Smooth muscle cell of the brain vasculature (primary cell): ENCODE data around the gene BRMS1L.
"Not testable (repeated sequence)": the region's sequence is repeated elsewhere in the genome, so short reads cannot be mapped to it uniquely, and the experiment has no call there.

Experiments
- DNase-seq: peaks from one replicate; pipeline ENCODE4 v3.0.0-alpha.2; 2012; ENCODE audit warnings: low read depth, low spot score

BRMS1L gene

GRCh38 chr14:35821564-35822411, 4.3 kb upstream of the BRMS1L start:
- DNase-seq = no peak

- no peak for DNase-seq
These were observed 3.6 kb upstream of the BRMS1L start for GRCh38 chr14:35822501-35822900.

DNA sequence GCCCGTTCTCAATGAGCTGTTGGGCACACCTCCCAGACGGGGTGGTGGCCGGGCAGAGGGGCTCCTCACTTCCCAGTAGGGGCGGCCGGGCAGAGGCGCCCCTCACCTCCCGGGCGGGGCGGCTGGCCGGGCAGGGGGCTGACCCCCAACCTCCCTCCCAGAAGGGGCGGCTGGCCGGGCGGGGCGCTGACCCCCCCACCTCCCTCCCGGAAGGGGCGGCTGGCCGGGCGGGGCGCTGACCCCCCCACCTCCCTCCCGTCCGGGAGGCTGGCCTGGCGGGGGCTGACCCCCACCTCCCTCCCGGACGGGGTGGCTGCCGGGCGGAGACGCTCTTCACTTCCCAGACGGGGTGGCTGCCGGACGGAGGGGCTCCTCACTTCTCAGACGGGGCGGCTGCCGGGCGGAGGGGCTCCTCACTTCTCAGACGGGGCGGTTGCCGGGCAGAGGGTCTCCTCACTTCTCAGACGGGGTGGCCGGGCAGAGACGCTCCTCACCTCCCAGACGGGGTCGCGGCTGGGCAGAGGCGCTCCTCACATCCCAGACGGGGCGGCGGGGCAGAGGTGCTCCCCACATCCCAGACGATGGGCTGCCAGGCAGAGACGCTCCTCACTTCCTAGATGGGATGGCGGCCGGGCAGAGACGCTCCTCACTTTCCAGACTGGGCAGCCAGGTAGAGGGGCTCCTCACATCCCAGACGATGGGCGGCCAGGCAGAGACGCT, 1.5 kb upstream of the BRMS1L start:
- not testable (repeated sequence) for DNase-seq

DNA sequence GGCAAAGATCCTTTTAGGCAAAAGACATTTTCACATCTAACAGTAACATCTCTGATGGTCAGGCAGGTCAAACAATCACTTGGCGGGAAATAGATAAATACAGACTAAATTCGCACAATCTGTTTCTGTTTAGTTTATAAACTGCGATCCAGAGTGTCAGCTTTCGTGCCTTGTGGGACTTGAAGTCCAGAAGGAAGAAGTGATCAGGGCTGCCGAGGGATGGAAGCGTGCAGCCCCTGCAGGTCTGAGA, 245 bp upstream of the BRMS1L start:
- DNase-seq = no peak

- no peak for DNase-seq
These were observed 846 bp downstream of the BRMS1L start for GRCh38 chr14:35826952-35827416.

DNA sequence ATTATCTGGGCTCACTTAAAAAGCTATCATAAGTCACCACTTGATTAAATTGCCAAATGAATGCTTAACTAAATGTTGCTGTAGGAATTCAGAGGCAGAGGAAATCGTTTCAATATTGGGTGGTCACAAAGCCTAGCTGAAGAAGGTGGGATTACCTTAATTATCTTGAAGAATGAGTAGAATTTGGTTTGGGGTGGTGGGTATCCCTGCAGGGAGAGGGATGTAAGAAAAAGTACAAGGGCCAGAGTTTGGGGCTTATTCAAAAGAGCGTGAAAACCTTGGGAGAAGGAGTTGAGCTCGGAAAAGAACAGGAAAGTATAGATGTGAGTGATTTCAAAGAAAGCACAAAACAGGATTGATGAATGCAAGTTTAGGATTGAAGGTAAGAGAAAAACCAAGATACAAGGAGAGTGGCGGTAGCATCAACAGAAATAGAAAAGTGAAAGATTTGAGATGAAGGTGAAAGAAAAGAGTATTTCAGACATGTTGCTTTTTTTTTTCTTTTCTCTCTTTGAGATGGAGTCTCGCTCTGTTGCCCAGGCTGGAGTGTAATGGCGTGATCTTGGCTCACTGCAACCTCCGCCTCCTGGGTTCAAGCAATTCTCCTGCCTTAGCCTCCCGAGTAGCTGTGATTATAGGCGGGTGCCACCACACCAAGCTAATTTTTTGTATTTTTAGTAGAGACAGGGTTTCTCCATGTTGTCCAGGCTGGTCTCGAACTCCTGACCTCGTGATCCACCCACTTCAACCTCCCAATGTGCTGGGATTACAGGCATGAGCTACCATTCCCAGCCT, 1.7 kb downstream of the BRMS1L start:
- DNase-seq = no peak

DNA sequence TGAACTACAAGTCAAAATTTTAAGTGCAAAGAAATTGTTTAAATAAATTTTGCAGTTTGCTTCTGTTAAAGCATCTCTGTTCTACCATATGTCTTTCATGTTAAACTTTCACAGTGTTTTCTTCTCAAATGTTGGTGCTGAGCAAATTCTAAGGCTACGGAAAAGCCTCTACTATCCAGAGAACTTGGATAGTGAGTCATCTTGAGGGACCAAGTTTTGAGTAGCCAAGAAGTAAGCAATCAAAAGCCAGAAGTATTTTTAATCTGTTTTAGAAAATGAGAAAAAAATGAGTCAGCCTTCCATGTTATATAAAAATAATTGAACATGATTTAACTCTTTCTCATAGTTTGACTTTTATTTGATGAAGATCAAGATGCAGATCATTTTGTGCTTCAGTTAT, 3.3 kb downstream of the BRMS1L start:
- DNase-seq = no peak

GRCh38 chr14:35835208-35835982, 9.3 kb downstream of the BRMS1L start:
- DNase-seq = no peak

GRCh38 chr14:35841704-35842103, 15.6 kb downstream of the BRMS1L start:
- not testable (repeated sequence) for DNase-seq

DNA sequence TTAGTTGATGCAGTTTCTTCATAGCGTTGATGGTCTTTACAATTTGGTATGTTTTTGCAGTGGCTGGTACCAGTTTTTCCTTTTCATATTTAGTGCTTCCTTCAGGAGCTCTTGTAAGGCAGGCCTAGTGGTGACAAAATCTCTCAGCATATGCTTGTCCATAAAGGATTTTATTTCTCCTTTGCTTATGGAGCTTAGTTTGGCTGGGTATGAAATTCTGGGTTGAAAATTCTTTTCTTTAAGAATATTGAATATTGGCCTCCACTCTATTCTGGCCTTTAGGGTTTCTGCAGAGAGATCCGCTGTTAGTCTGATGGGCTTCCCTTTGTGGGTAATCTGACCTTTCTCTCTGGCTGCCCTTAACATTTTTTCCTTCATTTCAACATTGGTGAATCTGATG, 16.1 kb downstream of the BRMS1L start:
- not testable (repeated sequence) for DNase-seq

DNA sequence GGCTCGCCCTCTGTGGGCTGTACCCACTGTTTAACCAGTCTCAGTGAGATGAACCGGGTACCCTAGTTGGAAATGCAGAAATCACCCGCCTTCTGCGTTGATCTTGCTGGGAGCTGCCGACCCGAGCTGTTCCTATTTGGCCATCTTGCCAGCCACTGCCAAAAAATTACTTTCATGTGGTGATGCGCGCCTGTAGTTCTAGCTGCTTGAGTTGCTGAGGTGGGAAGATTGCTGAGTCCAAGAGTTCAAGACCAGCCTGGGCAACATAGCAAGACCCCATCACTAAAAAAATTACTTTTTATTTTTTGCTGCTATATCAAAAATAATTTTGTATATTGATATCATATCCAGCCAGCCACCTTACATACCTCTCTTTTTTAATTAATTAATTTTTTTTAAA, 18.4 kb downstream of the BRMS1L start:
- DNase-seq = no peak

- no peak for DNase-seq
These were observed 21.5 kb downstream of the BRMS1L start for GRCh38 chr14:35847636-35848035.

GRCh38 chr14:35849122-35849521, 23.0 kb downstream of the BRMS1L start:
- no peak for DNase-seq

DNA sequence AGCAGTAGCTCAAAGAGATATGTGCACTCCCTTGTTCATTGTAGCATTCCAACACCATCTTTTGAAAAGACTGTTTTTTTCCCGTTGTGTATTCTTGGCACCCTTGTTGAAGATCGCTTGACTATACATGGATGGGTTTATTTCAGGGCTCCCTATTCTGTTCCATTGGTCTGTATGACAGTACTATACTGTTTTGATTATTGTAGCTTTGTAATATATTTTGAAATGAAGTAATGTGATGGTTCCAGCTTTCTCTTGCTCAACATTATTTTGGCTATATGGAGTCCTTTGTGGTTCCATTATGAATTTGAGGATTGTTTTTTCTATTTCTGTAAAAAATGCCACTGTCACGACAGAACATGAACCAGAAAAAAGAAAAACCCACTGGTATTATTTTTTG, 25.7 kb downstream of the BRMS1L start:
- DNase-seq = no peak

DNA sequence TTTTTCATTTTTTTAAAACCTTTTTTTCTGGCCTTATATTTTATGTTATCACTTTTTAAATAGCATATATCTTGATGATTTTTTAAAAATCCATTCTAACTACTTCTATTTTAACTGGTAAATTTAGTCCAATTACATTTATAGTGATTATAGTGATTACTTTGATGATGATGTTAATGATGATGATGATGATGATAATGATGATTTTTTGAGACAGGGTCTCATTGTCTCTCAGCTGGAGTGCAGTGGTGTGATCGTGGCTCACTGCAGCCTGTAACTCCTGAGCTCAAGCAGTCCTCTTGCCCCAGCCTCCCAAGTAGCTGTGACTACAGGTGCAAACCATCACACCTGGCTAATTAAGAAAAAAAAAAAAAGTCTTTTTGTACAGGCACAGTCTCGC, 27.1 kb downstream of the BRMS1L start:
- no peak for DNase-seq

GRCh38 chr14:35854696-35855270, 28.6 kb downstream of the BRMS1L start:
- no peak for DNase-seq

DNA sequence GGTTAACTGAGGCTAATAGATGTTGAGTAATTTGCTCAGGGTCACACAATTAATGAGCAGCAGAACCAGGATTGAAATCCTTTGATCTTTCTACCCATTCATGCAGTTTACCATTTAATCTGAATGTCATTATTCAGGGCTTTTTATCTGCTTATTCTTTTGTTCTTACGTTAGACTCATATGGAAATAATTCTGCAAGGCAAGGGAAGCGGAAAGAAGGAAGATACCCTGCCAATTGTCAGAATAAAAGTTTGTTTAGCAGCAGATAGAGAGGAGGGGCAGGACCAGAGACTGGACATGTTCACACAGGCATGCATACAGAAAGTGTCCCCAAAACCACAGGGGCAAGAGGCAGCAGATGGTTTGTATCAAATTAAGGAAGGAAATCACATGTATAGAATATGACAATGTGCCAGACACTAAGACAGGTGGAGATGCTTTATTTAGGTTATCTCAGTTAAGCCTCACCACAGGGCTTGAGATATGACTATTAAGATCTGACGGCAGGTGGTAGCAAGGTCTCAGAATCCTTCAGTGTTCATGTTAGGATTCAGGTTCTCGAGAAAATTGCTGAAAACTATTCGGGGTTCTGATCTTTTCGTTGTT, 29.8 kb downstream of the BRMS1L start:
- no peak for DNase-seq

DNA sequence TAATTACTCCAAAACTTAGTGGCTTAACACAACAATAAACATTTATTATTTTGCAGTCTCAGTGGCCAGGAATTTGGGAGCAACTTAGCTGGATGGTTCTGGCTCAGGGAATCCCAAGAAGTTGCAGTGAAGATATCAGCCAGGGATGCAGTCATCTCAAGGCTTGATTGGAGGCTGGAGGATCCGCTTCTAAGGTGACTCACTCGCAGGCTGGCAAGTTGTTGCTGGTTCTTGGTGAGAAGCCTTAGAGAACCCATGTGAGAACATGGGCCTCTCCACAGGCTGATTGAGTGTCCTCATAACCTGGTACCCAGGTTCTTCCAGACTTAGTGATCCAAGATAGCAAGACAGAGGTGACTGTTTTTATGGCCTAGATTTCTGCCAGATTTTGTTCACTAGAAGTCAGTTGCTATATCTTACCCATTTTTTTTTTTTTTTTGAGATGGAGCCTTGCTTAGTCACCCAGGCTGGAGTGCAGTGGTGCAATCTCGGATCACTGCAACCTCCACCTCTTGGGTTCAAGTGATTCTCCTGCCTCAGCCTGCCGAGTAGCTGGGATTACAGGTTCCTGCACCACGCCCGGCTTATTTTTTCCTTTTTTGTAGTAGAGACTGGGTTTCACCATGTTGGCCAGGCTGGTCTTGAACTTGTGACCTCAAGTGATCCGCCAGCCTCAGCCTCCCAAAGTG, 32.5 kb downstream of the BRMS1L start:
- DNase-seq = no peak

DNA sequence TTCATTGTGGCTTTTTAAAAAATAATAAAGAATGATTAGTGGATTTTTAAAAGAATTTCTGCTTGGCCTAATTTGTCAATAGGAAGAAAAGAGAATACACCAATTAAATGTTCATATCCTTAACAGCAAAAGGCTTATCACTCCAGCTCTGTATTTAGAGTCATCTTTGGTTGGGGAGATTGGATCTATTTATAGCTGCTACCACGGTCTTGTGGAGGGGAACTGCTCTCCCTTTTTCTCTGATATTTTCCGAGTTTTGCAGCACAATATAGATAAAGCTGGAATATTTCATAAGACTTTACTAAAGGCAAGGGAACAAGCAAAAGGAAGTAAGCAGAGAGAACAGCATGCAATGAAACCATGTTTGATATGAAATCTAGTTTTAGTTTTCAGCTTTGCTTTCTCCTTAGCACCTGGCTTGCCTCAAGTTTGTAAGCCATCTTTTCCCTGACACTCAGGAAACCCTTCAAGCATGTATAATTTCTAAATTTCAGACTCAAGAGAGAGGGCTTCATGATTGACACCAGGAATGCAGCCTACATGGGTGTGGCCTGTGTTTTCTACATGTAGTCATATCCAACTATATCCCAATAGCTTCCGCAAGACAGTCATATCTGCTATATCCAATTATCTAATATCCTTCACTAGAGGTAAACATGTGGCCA, 35.2 kb downstream of the BRMS1L start:
- DNase-seq = no peak
